ENCODE measurements around the gene ARHGEF16. TPM values are rescaled to one million over a fixed set of nuclear protein-coding genes. Genes with fewer than 3 reads are reported as not detected.

ARHGEF16 gene
- total RNA-seq, 1 donor from 2014 or later, result 1.3 TPM

DNA sequence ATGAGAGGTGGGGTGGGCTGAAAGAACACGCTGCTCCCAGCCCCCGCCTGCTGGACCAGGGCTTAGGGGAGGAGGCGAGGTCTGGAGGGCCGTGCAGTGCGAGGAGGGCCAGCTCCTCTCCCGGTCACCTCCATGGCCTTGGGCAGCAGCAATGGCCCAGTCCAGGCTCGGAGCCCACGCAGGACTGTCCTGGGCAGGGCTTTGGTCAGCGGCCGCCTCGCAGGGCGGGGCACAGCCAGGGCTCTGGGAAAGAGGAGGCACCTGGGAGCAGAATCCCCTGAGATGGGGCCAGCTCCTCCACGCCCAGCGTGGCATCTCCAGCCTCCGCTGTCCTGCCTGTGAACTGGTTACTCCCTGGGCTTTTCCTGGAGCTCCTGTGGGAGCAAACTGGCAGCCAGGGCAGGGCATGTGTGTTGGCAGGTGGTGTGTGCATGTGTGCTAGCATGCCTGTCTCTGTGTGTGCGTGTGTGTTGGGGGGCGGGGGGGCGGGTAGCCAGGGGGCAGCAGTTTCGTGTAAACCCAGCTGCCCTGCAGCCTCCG is 27.4 kb downstream of the ARHGEF16 start:
- Histone ChIP-seq H3K36me3 (no peaks in the 10 kb centered on the region), H3K9ac (no peak overlapping the region), H3K9me3 (ENCODE audit: low read depth) (no peaks in the 10 kb centered on the region), H3K4me2 (no peak overlapping the region), H4K20me1 (ENCODE audit: low read depth) (no peaks in the 10 kb centered on the region), H3K79me2 (ENCODE audit: low read depth) (no peaks in the 10 kb centered on the region), H3K4me1 (no peaks in the 10 kb centered on the region), H3K4me3 (no peak overlapping the region), H3K27me3 (no peaks in the 10 kb centered on the region), H3F3A (ENCODE audit: low read depth) (no peaks in the 10 kb centered on the region), H2AFZ (replicated peaks) (no peak overlapping the region), H3K27ac (no peak overlapping the region)
- H3K27me3 Mint-ChIP-seq (ENCODE audit: insufficient read depth, low read depth), result peaks cover 2% of the 10 kb centered on the region
- H3K4me1 Mint-ChIP-seq, result no peaks in the 10 kb centered on the region
- DNase-seq (ENCODE audit: low spot score), result no peak
- H3K4me3 Mint-ChIP-seq, result no peak overlapping the region
- no peaks in the 10 kb centered on the region for H3K36me3 Mint-ChIP-seq
- H3K9me3 Mint-ChIP-seq, result peaks cover 2% of the 10 kb centered on the region
- TF ChIP-seq, protein P1, sequence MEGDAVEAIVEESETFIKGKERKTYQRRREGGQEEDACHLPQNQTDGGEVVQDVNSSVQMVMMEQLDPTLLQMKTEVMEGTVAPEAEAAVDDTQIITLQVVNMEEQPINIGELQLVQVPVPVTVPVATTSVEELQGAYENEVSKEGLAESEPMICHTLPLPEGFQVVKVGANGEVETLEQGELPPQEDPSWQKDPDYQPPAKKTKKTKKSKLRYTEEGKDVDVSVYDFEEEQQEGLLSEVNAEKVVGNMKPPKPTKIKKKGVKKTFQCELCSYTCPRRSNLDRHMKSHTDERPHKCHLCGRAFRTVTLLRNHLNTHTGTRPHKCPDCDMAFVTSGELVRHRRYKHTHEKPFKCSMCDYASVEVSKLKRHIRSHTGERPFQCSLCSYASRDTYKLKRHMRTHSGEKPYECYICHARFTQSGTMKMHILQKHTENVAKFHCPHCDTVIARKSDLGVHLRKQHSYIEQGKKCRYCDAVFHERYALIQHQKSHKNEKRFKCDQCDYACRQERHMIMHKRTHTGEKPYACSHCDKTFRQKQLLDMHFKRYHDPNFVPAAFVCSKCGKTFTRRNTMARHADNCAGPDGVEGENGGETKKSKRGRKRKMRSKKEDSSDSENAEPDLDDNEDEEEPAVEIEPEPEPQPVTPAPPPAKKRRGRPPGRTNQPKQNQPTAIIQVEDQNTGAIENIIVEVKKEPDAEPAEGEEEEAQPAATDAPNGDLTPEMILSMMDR (IDR thresholded peaks at IDR 0.05), result no peak
- no peak for TF ChIP-seq EZH2 (IDR thresholded peaks at IDR 0.05)
- no peak for TF ChIP-seq EZH2phosphoT487 (IDR thresholded peaks at IDR 0.05)
- H3K27ac Mint-ChIP-seq, result no peak overlapping the region

DNA sequence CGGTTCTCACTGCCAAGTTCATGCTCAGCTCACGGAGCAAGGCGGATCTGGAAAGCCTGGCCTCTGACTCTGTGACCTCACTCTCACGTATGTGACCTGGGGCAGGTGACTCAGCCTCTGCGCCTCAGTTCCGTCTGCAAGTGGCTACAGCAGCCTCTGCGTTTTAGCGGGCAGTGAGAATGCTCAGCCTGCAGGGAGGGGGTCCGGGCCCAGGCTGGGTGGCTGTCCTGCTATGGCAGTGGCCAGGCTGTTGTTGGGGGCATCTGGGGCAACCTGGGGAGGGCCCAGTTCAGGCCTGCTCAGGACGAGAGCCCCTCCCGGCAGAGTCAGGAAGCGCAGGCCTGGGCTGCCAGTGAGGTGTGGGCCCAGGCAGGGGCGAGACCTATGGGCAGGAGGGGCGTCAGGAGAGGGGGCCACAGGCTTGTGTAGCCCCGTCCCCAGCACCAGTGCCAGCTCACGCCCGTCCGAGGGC is 27.9 kb downstream of the ARHGEF16 start:
- Mint-ChIP-seq H3K4me1 (no peaks in the 10 kb centered on the region), H3K36me3 (peaks cover 1% of the 10 kb centered on the region), H3K27ac (no peak overlapping the region), H3K27me3 (ENCODE audit: insufficient read depth, low read depth) (peaks cover 4% of the 10 kb centered on the region), H3K9me3 (peaks cover 2% of the 10 kb centered on the region), H3K4me3 (no peak overlapping the region)
- Histone ChIP-seq H4K20me1 (ENCODE audit: low read depth) (no peaks in the 10 kb centered on the region), H3K9ac (no peak overlapping the region), H3K79me2 (ENCODE audit: low read depth) (no peaks in the 10 kb centered on the region), H3K4me1 (no peaks in the 10 kb centered on the region), H3K4me2 (no peak overlapping the region), H3K4me3 (no peak overlapping the region), H3K9me3 (ENCODE audit: low read depth) (no peaks in the 10 kb centered on the region), H3K27me3 (no peaks in the 10 kb centered on the region), H2AFZ (replicated peaks) (no peak overlapping the region), H3K36me3 (no peaks in the 10 kb centered on the region), H3K27ac (no peak overlapping the region), H3F3A (ENCODE audit: low read depth) (no peaks in the 10 kb centered on the region)
- DNase-seq (ENCODE audit: low spot score), result no peak
- TF ChIP-seq, protein P1 (IDR thresholded peaks at IDR 0.05), result no peak
- TF ChIP-seq EZH2phosphoT487 (IDR thresholded peaks at IDR 0.05) (no peak), EZH2 (IDR thresholded peaks at IDR 0.05) (no peak)

DNA sequence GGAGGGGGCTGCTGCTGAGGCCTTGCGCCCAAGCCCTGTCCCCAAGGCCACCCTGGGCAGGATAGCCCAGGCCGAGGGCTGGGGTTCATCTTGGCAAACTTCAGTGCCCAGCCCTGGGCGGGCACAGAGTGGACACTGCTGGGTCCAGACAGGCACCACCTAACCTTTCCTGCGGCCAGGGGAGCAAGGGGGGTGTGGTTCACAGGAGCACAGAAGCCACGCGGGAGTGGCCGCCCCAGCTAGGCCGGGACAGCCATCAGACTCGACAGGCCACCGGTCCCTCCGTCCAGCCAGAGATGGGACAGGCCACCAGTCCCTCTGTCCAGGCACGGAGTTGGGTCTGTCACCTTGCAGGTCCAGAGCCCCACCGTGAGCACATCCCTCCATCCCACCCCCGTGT is 28.9 kb downstream of the ARHGEF16 start:
- Histone ChIP-seq H3K4me3 (no peak overlapping the region), H3K9me3 (ENCODE audit: low read depth) (no peaks in the 10 kb centered on the region), H3K36me3 (no peaks in the 10 kb centered on the region), H3K79me2 (ENCODE audit: low read depth) (no peaks in the 10 kb centered on the region), H2AFZ (replicated peaks) (no peak overlapping the region), H3K27me3 (no peaks in the 10 kb centered on the region), H3K4me2 (no peak overlapping the region), H4K20me1 (ENCODE audit: low read depth) (no peaks in the 10 kb centered on the region), H3K4me1 (no peaks in the 10 kb centered on the region), H3F3A (ENCODE audit: low read depth) (no peaks in the 10 kb centered on the region), H3K9ac (no peak overlapping the region), H3K27ac (no peak overlapping the region)
- Mint-ChIP-seq H3K36me3 (peaks cover 6% of the 10 kb centered on the region), H3K27me3 (ENCODE audit: insufficient read depth, low read depth) (peaks cover 4% of the 10 kb centered on the region), H3K4me1 (no peaks in the 10 kb centered on the region), H3K4me3 (no peak overlapping the region), H3K27ac (no peak overlapping the region), H3K9me3 (peaks cover 8% of the 10 kb centered on the region)
- TF ChIP-seq EZH2 (IDR thresholded peaks at IDR 0.05) (no peak), EZH2phosphoT487 (IDR thresholded peaks at IDR 0.05) (no peak)
- TF ChIP-seq, protein P1 (IDR thresholded peaks at IDR 0.05), result no peak
- DNase-seq (ENCODE audit: low spot score), result no peak
